H9 (cell line): ENCODE data around the gene VANGL2. TPM values are rescaled to one million over a fixed set of nuclear protein-coding genes. Genes with fewer than 3 reads are reported as not detected.

ENCODE experiments used
- DNase-seq: peaks from one replicate; pipeline ENCODE4 v3.0.0-alpha.2; 2017
- H2AFZ ChIP-seq: one replicate; pipeline ENCODE4 v1.6.1; 2013; ENCODE audit warnings: mild to moderate bottlenecking, low read length, control low read depth, moderate library complexity
- H2AK5ac ChIP-seq: 2 replicates; pipeline ENCODE4 v1.6.1; 2013; ENCODE audit warnings: low read length, control low read depth, mixed read lengths; ENCODE audit not compliant: insufficient read length
- H2BK120ac ChIP-seq: one replicate; pipeline ENCODE4 v1.6.1; 2013; ENCODE audit warnings: low read depth, mild to moderate bottlenecking, low read length, control low read depth, inconsistent platforms; ENCODE audit not compliant: poor library complexity, severe bottlenecking
- H2BK12ac ChIP-seq: 2 replicates; pipeline ENCODE4 v1.6.1; 2013; ENCODE audit warnings: low read length, control low read depth, mixed read lengths, low read depth; ENCODE audit not compliant: insufficient read length
- H2BK15ac ChIP-seq: 2 replicates; pipeline ENCODE4 v1.6.1; 2013; ENCODE audit warnings: low read depth, low read length, control low read depth
- H2BK20ac ChIP-seq: one replicate; pipeline ENCODE4 v1.6.1; 2013; ENCODE audit warnings: low read depth, mild to moderate bottlenecking, low read length, control low read depth, inconsistent platforms; ENCODE audit not compliant: poor library complexity, severe bottlenecking
- H2BK5ac ChIP-seq: 2 replicates; pipeline ENCODE4 v1.6.1; 2013; ENCODE audit warnings: low read length, control low read depth, mixed read lengths; ENCODE audit not compliant: insufficient read length
- H3K14ac ChIP-seq: 2 replicates; pipeline ENCODE4 v1.6.1; 2013; ENCODE audit warnings: low read length, control low read depth; ENCODE audit not compliant: insufficient read depth
- H3K18ac ChIP-seq: 2 replicates; pipeline ENCODE4 v1.6.1; 2013; ENCODE audit warnings: low read depth, mild to moderate bottlenecking, mixed read lengths, low read length, control low read depth; ENCODE audit not compliant: insufficient read length
- H3K23ac ChIP-seq: 2 replicates; pipeline ENCODE4 v1.6.1; 2013; ENCODE audit warnings: low read length, control low read depth, mixed read lengths, low read depth; ENCODE audit not compliant: insufficient read length
- H3K23me2 ChIP-seq: 2 replicates; pipeline ENCODE4 v1.6.1; 2013; ENCODE audit warnings: low read depth, mild to moderate bottlenecking, mixed read lengths, low read length, control low read depth; ENCODE audit not compliant: insufficient read length, poor library complexity, severe bottlenecking
- H3K27ac ChIP-seq: 2 replicates; pipeline ENCODE4 v1.5.1; 2013; ENCODE audit warnings: low read length, control low read depth, mixed read lengths, low read depth; ENCODE audit not compliant: insufficient read length
- H3K27me3 ChIP-seq: 2 replicates; pipeline ENCODE4 v1.6.1; 2013; ENCODE audit warnings: low read length, control low read depth, inconsistent platforms; ENCODE audit not compliant: insufficient read depth
- H3K4ac ChIP-seq: 2 replicates; pipeline ENCODE4 v1.6.1; 2013; ENCODE audit warnings: low read depth, mild to moderate bottlenecking, control low read depth, inconsistent platforms, low read length, moderate library complexity
- H3K4me1 ChIP-seq: 2 replicates; pipeline ENCODE4 v1.6.1; 2013; ENCODE audit warnings: low read length, control low read depth, inconsistent platforms; ENCODE audit not compliant: insufficient read depth
- H3K4me2 ChIP-seq: 2 replicates; pipeline ENCODE4 v1.6.1; 2013; ENCODE audit warnings: low read length, control low read depth, mixed read lengths; ENCODE audit not compliant: insufficient read length, insufficient read depth
- H3K56ac ChIP-seq: 2 replicates; pipeline ENCODE4 v1.6.1; 2013; ENCODE audit warnings: low read depth, mild to moderate bottlenecking, mixed read lengths, low read length, control low read depth; ENCODE audit not compliant: insufficient read length
- H3K79me1 ChIP-seq: 2 replicates; pipeline ENCODE4 v1.6.1; 2013; ENCODE audit warnings: low read depth, mild to moderate bottlenecking, moderate library complexity, low read length, control low read depth, inconsistent platforms; ENCODE audit not compliant: insufficient read depth, poor library complexity, severe bottlenecking
- H3K79me2 ChIP-seq: 2 replicates; pipeline ENCODE4 v1.6.1; 2013; ENCODE audit warnings: low read length, control low read depth, inconsistent platforms; ENCODE audit not compliant: insufficient read depth
- H3K9ac ChIP-seq: 2 replicates; pipeline ENCODE4 v1.6.1; 2013; ENCODE audit warnings: low read length, control low read depth, mixed read lengths; ENCODE audit not compliant: insufficient read length; ENCODE audit errors: extremely low read depth
- H3K9me3 ChIP-seq: one replicate; pipeline ENCODE4 v1.6.1; 2013; ENCODE audit warnings: low read depth, low read length, inconsistent platforms; ENCODE audit not compliant: control insufficient read depth
- H3T11ph ChIP-seq: one replicate; pipeline ENCODE4 v1.6.1; 2013; ENCODE audit warnings: mild to moderate bottlenecking, low read length, control low read depth, inconsistent platforms
- H4K20me1 ChIP-seq: one replicate; pipeline ENCODE4 v1.6.1; 2013; ENCODE audit not compliant: control insufficient read depth, insufficient read length, insufficient read depth
- H4K5ac ChIP-seq: 2 replicates; pipeline ENCODE4 v1.6.1; 2013; ENCODE audit warnings: low read depth, mild to moderate bottlenecking, mixed read lengths, low read length, control low read depth; ENCODE audit not compliant: insufficient read length
- H4K8ac ChIP-seq: replicated peaks from 2 replicates; pipeline ENCODE4 v1.6.1; 2013; ENCODE audit warnings: low read length, control low read depth, mixed read lengths, low read depth; ENCODE audit not compliant: insufficient read length
- H4K91ac ChIP-seq: 2 replicates; pipeline ENCODE4 v1.6.1; 2013; ENCODE audit warnings: low read depth, mild to moderate bottlenecking, moderate library complexity, mixed read lengths, low read length, control low read depth; ENCODE audit not compliant: insufficient read length
- H3K27ac Mint-ChIP-seq, 3 experiments: 2 replicates in 2 of 3; 3 replicates in 1 of 3; pipeline ENCODE4 v1.8.0; 2020 to 2021; ENCODE audit warnings: mixed read lengths in 3 of 3, mild to moderate bottlenecking in 1 of 3, moderate library complexity in 1 of 3
- H3K27me3 Mint-ChIP-seq: 2 replicates; pipeline ENCODE4 v1.8.0; 2021; ENCODE audit warnings: low read depth, mild to moderate bottlenecking, moderate library complexity, mixed read lengths
- H3K36me3 Mint-ChIP-seq, 3 experiments: 2 replicates in 2 of 3; 3 replicates in 1 of 3; pipeline ENCODE4 v1.8.0; 2020 to 2021; ENCODE audit warnings: low read depth in 3 of 3, mixed read lengths in 3 of 3; ENCODE audit not compliant: insufficient read depth in 1 of 3
- H3K4me1 Mint-ChIP-seq, 2 experiments: 2 replicates each; pipeline ENCODE4 v1.8.0; 2020; ENCODE audit warnings: mixed read lengths in 2 of 2
- H3K4me3 Mint-ChIP-seq, 2 experiments: 2 replicates in 1 of 2; 3 replicates in 1 of 2; pipeline ENCODE4 v1.8.0; 2020 to 2021; ENCODE audit warnings: mild to moderate bottlenecking in 2 of 2, mixed read lengths in 2 of 2, moderate library complexity in 1 of 2
- H3K9me3 Mint-ChIP-seq, 2 experiments: 2 replicates in 1 of 2; 3 replicates in 1 of 2; pipeline ENCODE4 v1.8.0; 2020; ENCODE audit warnings: mild to moderate bottlenecking in 2 of 2, mixed read lengths in 2 of 2, moderate library complexity in 1 of 2
- WGBS: extraction: QIAGEN DNeasy Blood & Tissue Kit; methylation state at CpG from one replicate; pipeline ENCODE4 v1.1.7; 2013; ENCODE audit warnings: missing lambda C conversion rate, low lambda C conversion rate, mixed read lengths; ENCODE audit not compliant: insufficient read length; ENCODE audit errors: extremely low coverage; 5-methylcytosine and 5-hydroxymethylcytosine counted together
- total RNA-seq: library from RNA; stranded (reverse); gene quantifications from 2 replicates; pipeline ENCODE4 v1.2.1, GENCODE V29; 2021
- TF ChIP-seq, protein P1 (sequence below): fragments of 200-600 bp; sonication (generic); conservative IDR thresholded peaks from 3 replicates; pipeline ENCODE4 v1.8.0; 2021; ENCODE audit warnings: antibody characterized with exemption, mild to moderate bottlenecking

The VANGL2 gene
- total RNA-seq, 1 experiment from 2014 or later = 58.5 TPM

DNA sequence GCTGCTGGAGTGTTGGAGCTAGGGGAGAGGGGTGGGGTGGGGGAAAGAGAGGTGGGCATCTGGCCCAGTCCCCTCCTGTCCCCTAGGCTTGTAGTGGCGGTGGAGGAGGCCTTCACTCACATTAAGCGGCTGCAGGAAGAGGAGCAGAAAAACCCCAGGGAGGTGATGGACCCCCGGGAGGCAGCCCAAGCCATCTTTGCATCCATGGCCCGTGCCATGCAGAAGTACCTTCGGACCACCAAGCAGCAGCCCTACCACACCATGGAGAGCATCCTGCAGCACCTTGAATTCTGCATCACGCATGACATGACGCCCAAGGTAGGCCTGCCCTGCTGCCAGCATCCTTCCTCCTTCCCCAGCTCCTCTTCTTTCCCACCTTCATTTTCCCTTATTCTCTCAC, 23.6 kb downstream of the VANGL2 start:
- no CpG with 5 or more reads among the region's 7 CpGs for WGBS
- Histone ChIP-seq H2BK20ac (no peak overlapping the region), H3K14ac (no peak overlapping the region), H3K27ac (no peak overlapping the region), H3K4ac (no peak overlapping the region), H3K4me2 (no peak overlapping the region), H4K91ac (no peak overlapping the region), H2BK5ac (no peak overlapping the region), H2AFZ (no peak overlapping the region), H4K20me1 (no peaks in the 10 kb centered on the region), H3K79me1 (no peaks in the 10 kb centered on the region), H3K23me2 (no peaks in the 10 kb centered on the region), H2AK5ac (no peak overlapping the region), H3T11ph (no peak overlapping the region), H3K79me2 (no peaks in the 10 kb centered on the region), H3K9ac (no peak overlapping the region), H3K27me3 (no peaks in the 10 kb centered on the region), H3K4me1 (no peaks in the 10 kb centered on the region), H3K23ac (no peak overlapping the region), H3K18ac (no peak overlapping the region), H2BK120ac (no peak overlapping the region), H2BK15ac (no peak overlapping the region), H2BK12ac (no peak overlapping the region), H4K8ac (no peak overlapping the region), H3K9me3 (no peaks in the 10 kb centered on the region), H4K5ac (no peak overlapping the region), H3K56ac (no peak overlapping the region)
- no peaks in the 10 kb centered on the region for H3K9me3 Mint-ChIP-seq
- H3K36me3 Mint-ChIP-seq = peaks cover 37 to 84% (median 84%) of the 10 kb centered on the region in 3 experiments; a peak in 6 of 7 replicates
- no peak overlapping the region for H3K27ac Mint-ChIP-seq
- no peak overlapping the region for H3K4me3 Mint-ChIP-seq
- peaks cover 0 to 11% of the 10 kb centered on the region in 2 experiments; a peak in 3 of 4 replicates for H3K4me1 Mint-ChIP-seq
- DNase-seq = no peak
- no peaks in the 10 kb centered on the region for H3K27me3 Mint-ChIP-seq
- TF ChIP-seq, protein P1, sequence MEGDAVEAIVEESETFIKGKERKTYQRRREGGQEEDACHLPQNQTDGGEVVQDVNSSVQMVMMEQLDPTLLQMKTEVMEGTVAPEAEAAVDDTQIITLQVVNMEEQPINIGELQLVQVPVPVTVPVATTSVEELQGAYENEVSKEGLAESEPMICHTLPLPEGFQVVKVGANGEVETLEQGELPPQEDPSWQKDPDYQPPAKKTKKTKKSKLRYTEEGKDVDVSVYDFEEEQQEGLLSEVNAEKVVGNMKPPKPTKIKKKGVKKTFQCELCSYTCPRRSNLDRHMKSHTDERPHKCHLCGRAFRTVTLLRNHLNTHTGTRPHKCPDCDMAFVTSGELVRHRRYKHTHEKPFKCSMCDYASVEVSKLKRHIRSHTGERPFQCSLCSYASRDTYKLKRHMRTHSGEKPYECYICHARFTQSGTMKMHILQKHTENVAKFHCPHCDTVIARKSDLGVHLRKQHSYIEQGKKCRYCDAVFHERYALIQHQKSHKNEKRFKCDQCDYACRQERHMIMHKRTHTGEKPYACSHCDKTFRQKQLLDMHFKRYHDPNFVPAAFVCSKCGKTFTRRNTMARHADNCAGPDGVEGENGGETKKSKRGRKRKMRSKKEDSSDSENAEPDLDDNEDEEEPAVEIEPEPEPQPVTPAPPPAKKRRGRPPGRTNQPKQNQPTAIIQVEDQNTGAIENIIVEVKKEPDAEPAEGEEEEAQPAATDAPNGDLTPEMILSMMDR = no peak
